Left lung (tissue), 10 donors: ENCODE data around the gene TAPBPL. TPM values are rescaled to one million over a fixed set of nuclear protein-coding genes. Genes with fewer than 3 reads are reported as not detected.

Experiments used
- ATAC-seq: fragments of 200-7000 bp; cut with Tn5 transposase; one replicate; pipeline ENCODE4 v1.9.1; 2020; ENCODE audit warnings: moderate library complexity
- DNase-seq, 4 donors: peaks; one replicate each; pipeline ENCODE4 v3.0.0-alpha.2; 2013 to 2020
- H3K27ac ChIP-seq, 2 donors: fragments of 200-600 bp; sonication (generic) in 1 of 2; one replicate each; pipeline versions ENCODE4 v1.5.0 to v1.8.0; 2020 to 2021
- H3K27me3 ChIP-seq, 2 donors: fragments of 200-600 bp; sonication (generic) in 1 of 2; one replicate each; pipeline versions ENCODE4 v1.5.0 to v1.8.0; 2020 to 2021
- H3K36me3 ChIP-seq, 2 donors: fragments of 200-600 bp; sonication (generic) in 1 of 2; one replicate each; pipeline versions ENCODE4 v1.5.0 to v1.8.0; 2020 to 2021
- H3K4me1 ChIP-seq, 2 donors: fragments of 200-600 bp; one replicate each; pipeline ENCODE4 v1.8.0; 2021
- H3K4me3 ChIP-seq, 2 donors: fragments of 200-600 bp; sonication (generic) in 1 of 2; one replicate each; pipeline versions ENCODE4 v1.5.0 to v1.8.0; 2020 to 2021; ENCODE audit warnings: mild to moderate bottlenecking in 1 of 2
- H3K9me3 ChIP-seq, 2 donors: fragments of 200-600 bp; sonication (generic) in 1 of 2; one replicate each; pipeline versions ENCODE4 v1.5.0 to v1.8.0; 2020 to 2021
- CTCF ChIP-seq, 2 donors: fragments of 200-600 bp; sonication (generic) in 1 of 2; IDR thresholded peaks; one replicate each; pipeline versions ENCODE4 v1.5.0 to v1.8.0; 2021; ENCODE audit warnings: antibody characterized with exemption in 2 of 2
- intact Hi-C, 2 donors: fragments of 100-400 bp; cut with DNase I; formaldehyde crosslinking; loops; one replicate each; pipeline versions ENCODE4 v1.11.2 to v1.14.2; 2022
- polyA plus RNA-seq, 6 donors: library from polyadenylated mRNA; unstranded; fragments of 120-200 nt; gene quantifications; one replicate each; pipeline ENCODE4 v1.2.1, GENCODE V29; 2013; ENCODE audit not compliant: insufficient read length in 6 of 6
- total RNA-seq, 2 donors: library from RNA; stranded (reverse); fragmentation: NEBNext Ultra II Directional; extraction: Animal tissue kit (Norgen Biotek cat#: 25700); gene quantifications; one replicate each; pipeline ENCODE4 v1.2.1, GENCODE V29; 2021
- donor health status: DM: no; HTN: yes; CAD: no.
- donor health status: DM: no; HTN: no; CAD: no.

The TAPBPL gene
- total and polyA plus RNA-seq, 8 donors = 18.0 to 33.8 (median 19.0) TPM

- H3K27me3 ChIP-seq = no peaks in the 10 kb centered on the region
- DNase-seq (peak in 2 of 4 donors; percentile 50 to 87), ATAC-seq (peak; percentile 89)
- no peaks in the 10 kb centered on the region for H3K36me3 ChIP-seq
- TF ChIP-seq CTCF (IDR thresholded peaks at IDR 0.05) = no peak
- peaks cover 12 to 32% of the 10 kb centered on the region in 2 donors for H3K4me1 ChIP-seq
- peak overlapping the region; percentile 81 to 83 for H3K27ac ChIP-seq
- H3K4me3 ChIP-seq = peak overlapping the region in 1 of 2 donors; percentile 27
- no peaks in the 10 kb centered on the region for H3K9me3 ChIP-seq
- intact Hi-C loops = no loop called here
Measured at GRCh38 chr12:6430124-6430989, 21.5 kb upstream of the TAPBPL start.

GRCh38 chr12:6432991-6433390 lies 18.9 kb upstream of the TAPBPL start:
- no peak for ATAC-seq

DNA sequence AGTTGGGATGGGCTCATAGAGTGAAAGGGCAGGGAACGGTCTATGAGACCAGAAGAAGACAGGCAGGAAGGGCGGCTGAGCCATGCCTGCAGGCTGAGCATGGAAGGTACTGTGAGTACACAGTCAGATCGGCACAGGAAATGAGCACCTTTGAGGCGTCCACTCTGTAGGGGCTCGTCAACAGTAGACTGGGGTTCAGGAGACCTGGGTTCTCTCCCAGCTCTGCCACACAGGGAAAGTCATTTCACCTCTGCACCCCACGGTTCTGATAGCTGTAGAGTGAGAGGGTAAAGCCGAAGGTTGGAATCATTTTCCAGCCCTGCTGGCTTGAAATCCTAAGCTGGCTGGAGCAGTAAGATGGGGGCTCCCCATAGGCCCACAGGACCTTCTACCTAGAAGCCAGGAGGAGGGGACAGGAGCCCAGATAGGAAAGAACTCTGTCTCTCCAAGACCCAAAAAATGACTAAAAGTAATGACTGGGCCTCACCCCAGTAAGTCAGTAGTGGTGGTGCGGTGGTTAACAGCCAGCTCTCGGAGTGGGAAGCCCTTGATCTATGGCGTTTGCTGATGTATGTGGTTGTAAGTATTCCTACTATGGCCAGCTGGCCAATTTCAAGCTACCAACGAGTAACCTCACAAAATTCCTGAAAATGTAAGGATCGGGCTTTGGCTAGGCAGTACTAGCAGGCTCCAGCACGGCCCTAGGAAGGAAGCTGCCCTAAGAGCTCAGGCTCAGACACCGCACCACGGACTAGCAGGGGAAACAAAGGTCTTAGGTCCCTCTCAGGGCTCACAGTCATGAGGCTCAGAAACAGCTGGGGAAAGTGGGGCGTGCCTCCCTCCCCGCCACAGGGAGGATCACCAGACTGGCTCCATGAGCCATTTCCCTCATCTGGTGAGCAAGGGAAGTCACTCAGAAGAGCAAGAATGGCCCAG lies 17.4 kb upstream of the TAPBPL start:
- Histone ChIP-seq H3K27me3 (no peaks in the 10 kb centered on the region), H3K27ac (no peak overlapping the region), H3K4me1 (peaks cover 12 to 22% of the 10 kb centered on the region in 2 donors), H3K9me3 (no peaks in the 10 kb centered on the region), H3K4me3 (no peak overlapping the region), H3K36me3 (no peaks in the 10 kb centered on the region)
- DNase-seq (no peak), ATAC-seq (no peak)
- intact Hi-C loops = no loop called here
- TF ChIP-seq CTCF (IDR thresholded peaks at IDR 0.05) = no peak

More at GRCh38 chr12:6432991-6433390, 18.9 kb upstream of the TAPBPL start:
- no peak for DNase-seq
- Histone ChIP-seq H3K9me3 (no peaks in the 10 kb centered on the region), H3K4me1 (peaks cover 12 to 22% of the 10 kb centered on the region in 2 donors), H3K27me3 (no peaks in the 10 kb centered on the region), H3K4me3 (no peak overlapping the region), H3K27ac (no peak overlapping the region), H3K36me3 (no peaks in the 10 kb centered on the region)
- TF ChIP-seq CTCF (IDR thresholded peaks at IDR 0.05) = no peak
- intact Hi-C loops = no loop called here

DNA sequence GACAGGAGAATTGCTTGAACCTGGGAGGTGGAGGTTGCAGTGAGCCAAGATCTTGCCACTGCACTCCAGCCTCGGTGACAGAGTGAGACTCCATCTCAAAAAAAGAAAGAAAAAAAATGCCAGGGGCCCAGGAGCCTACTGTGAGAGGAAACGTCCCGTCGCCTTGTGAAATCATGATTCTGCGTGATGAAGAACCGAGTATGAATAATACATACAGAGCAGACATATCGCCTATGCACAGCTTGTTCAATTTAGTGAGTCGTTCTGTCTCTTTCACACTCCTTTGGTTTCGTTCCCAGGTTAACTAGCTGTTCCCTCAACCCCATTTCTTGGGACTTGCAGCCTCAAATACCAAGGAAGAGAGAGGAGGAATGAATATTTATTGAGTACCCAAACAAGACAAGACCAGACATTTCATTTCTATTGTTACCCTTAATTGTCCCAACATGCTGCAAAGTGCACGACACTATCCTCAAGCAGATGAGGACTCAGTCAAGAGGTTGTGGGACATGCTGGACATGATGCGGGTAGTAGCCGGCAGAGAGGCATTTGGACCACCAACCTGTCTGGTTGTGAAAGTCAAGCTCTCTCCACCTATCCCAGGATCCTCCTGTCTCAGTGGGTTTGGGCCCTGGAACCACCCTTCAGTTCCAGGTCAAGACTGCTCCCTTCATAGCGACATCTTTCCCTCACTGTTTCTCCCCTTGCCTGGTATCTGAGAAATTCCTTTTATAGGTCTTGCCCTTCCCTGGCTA lies 15.7 kb upstream of the TAPBPL start:
- intact Hi-C loops = no loop called here
- H3K4me1 ChIP-seq = peaks cover 3 to 8% of the 10 kb centered on the region in 2 donors
- H3K4me3 ChIP-seq = no peak overlapping the region
- TF ChIP-seq CTCF (IDR thresholded peaks at IDR 0.05) = no peak
- ATAC-seq (no peak), DNase-seq (no peak)
- H3K27me3 ChIP-seq = no peaks in the 10 kb centered on the region
- no peaks in the 10 kb centered on the region for H3K9me3 ChIP-seq
- no peaks in the 10 kb centered on the region for H3K36me3 ChIP-seq
- no peak overlapping the region for H3K27ac ChIP-seq
